HG02798 (cell line): ENCODE measurements around the gene ABCG1.

Experiments
- ATAC-seq: cut with Tn5 transposase; IDR thresholded peaks from one replicate; pipeline ENCODE4 v1.9.1; 2021; ENCODE audit warnings: mild to moderate bottlenecking; ENCODE audit not compliant: unreplicated experiment, poor library complexity

ABCG1 gene

GRCh38 chr21:42300956-42301355 is 82.0 kb downstream of the ABCG1 start:
- no peak for ATAC-seq

DNA sequence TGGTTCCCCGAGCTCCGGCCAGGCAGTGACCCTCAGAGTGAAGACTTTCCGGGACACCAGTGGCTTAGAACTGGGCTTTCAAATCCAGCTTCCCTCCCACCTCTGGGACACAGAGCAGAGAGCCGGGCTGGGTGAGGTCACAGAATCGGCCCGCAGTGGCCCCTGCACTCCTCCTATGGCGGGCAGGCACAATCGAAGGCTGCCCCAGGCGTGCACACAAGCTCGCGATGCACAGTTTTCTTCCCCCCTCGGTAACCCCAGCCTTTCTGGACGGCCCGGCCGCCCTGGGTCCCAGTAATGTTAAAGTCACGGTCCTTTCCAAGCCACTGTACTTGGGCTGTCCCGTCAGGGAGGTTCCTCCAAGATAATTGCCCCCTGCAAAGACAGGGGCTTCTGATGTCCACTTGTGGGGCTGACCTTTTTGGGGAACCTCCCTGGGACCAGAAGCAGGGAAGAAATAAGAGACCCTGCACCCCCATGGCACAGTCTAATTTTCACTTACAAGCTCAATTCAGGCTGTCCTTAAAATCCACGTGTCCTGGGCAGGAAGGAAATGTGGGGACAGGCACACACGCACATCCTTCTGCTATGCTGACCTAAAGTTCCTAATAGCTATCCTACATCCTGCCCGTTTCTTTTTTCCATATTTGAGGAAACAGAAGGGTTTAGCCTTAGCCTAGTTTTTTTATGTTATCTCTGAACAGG is 82.6 kb downstream of the ABCG1 start:
- ATAC-seq: no peak

DNA sequence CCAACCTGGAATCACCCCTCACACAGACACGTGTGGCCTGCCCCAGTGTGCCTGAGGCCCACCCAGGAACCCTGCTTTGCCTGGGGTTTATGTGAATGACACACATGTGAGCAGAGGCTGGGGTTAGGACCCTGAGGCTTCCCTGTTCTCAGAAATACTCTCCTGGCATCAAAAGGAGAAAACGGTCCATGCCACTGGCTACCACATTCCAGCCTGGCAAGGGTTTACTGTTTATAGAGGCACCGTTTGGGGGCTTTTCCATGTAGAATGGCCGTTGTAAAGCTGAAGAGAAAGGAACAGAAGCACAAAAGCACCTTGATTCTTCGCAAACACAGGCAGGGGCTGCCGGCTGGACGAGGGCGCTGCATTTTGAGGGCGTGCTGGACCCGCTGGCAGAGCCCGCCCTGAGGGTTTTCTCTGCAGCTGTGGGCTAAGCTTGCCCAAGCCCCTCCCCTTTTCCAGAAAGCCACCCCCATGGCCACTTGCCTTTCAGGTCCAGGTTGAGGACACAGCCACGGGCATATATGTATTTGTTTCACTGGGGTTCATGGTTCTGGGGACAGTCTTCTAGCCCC is 83.2 kb downstream of the ABCG1 start:
- no peak for ATAC-seq

DNA sequence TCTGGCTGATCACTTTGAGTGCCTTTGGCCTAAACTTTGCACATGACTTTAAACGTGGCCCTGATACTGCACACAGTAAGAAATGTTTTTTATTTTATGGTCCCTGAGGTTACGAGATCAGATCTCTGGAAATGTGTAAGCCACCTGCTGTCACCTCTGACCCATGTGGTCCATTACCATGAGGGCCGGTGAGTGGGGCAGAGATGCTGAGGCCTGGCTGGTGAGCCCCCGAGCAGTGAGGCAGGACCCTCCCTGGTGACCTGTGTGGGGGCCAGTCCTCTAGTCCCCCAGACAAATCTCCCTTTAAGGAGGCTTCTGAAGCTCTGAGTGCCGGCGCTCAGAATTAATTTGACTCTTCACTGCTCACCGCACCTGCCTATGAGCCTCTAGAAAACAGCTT is 83.9 kb downstream of the ABCG1 start:
- ATAC-seq: no peak

DNA sequence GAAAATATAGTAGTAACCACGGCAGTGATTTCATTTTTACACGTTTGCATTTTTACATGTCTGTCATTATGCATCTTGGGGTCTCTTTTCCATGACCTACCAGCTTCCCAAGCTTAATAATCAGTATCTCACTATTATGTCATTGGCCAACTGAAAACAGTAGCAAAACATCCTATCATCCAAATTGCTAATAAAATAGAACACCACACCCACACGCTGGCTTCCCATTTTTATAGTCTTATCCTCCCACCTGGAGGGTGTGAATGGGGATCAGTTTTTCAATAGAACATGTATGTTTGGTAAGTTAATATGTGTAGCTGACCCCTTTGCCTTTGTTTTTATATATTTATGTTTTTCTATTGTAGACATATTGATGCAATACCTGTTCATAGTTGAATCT is 84.5 kb downstream of the ABCG1 start:
- ATAC-seq: no peak

DNA sequence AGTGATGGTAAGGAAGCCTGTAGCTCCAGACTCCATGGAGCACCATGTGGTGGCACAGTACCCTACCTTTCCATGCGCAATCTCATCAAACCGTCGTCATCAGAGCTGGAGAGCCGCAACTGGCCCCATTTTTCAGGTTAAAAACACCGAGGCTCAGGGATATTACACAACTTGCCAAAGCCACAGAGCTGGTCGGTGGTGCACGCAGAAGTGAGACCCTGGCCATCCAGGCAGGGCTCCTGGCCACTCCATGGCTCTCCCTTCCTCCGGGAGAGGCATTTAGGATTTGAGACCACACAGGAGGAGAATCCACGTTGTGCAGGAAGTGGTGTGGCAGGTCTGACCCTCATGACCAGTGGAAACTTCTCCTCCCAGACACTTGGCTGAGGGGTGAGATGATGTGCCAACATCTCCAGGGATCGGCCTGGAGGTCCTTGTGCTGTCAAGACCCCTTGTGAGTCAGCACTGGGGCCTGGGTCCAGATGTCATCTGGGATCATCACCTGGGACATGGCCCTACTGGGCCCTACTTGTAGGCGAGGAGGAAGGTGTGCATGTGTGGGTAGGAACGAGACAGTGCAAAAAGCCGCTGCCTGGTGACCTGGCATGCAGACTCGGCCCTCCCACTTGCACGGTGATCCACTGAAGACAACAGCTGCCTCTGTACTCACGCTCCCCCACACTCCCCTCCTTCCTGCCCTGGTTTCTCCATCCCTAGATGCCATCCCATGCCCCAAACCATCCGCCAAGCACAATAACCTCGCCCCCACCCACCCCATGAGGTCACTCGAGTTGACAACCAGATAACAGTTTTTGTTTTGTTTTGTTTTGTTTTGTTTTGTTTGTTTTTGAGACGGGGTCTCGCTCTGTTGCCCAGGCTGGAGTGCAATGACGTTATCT is 85.9 kb downstream of the ABCG1 start:
- ATAC-seq: no peak

- no peak for ATAC-seq
Observed at GRCh38 chr21:42305707-42306147, 86.8 kb downstream of the ABCG1 start.

DNA sequence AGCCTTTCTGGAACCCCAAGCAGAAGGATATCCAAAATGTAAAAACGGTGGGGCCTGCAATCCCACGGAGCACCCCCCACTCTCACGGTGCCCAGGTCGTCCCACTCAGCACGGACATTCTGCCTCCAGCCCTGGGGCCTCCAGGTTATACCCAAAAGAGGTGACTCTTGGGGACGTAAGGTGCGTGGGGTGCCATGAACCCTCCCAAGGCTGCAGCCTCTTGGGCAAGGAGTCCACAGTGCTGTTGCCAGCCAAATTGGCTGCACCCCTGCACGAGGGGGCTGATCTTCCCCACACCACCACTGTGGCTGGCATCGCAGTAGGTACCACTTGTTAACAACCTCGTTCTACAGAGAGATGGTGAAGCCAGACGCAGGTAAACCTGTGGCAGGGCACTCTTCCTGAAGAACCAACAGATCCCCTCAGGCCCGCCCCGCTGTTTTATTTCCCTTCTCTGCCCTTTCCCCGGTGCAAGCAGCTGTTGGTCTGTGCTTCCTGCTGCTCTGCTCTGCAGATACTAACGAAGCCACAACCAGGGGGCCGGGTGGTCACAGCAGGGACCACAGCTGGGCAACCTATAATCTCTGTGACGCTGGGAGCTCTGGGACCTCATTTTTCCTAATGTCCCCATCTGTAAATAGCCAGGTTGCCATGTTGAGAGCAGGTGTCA is 87.6 kb downstream of the ABCG1 start:
- no peak for ATAC-seq

DNA sequence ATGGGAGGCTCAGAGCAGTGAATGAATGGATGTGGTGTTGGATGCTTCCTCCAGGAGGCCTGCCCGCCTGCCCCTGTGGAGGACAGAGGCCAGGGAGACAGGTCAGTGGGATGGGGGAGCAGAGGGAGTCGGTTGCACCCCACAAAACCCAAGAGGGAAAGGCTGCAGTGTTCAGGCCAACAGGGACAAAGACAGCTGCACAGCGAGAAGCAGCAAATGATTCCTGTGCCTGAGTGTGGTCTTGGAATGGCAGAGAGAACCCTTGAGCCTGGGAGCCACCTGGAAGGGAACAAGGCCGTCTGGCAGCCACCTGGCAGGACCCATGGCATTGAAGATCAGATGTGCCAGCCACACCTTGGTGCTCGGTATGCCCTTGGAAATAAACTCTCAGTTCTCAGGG is 88.2 kb downstream of the ABCG1 start:
- ATAC-seq: no peak

DNA sequence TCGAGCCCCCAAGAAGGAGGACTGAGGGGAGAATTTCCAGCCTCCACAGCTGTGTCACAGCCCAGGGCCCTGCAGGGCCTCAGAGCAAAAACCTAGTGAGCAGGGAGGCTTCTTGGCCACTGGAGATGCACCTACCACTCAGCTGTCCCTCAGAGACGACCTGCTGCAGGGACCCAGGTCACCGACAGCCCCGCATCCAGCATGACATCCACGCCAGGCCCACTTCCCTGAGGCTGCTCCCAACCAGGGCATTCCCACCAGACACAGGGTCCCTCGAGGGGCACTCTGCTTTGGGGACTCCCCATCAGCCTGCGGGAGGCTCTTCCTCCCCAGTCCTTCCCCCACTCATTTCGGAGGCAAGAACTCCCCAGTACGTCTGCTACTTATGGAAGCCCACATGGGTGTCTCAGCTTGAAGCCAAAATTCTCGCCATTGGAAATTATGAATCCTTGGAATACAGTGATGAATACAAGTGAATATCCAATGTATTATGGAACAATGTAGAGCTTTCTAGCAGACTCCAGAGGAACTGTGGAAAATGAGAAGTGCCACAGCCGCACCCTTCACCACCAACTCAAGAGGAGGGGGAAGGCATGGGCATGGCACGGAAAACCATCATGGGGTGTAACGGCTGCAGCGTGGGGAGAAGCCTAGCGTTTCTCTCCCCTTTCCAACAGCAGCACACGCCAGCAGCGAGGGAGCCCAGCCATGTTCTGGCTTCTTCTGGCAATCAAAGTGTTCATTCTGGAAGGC is 89.4 kb downstream of the ABCG1 start:
- no peak for ATAC-seq

DNA sequence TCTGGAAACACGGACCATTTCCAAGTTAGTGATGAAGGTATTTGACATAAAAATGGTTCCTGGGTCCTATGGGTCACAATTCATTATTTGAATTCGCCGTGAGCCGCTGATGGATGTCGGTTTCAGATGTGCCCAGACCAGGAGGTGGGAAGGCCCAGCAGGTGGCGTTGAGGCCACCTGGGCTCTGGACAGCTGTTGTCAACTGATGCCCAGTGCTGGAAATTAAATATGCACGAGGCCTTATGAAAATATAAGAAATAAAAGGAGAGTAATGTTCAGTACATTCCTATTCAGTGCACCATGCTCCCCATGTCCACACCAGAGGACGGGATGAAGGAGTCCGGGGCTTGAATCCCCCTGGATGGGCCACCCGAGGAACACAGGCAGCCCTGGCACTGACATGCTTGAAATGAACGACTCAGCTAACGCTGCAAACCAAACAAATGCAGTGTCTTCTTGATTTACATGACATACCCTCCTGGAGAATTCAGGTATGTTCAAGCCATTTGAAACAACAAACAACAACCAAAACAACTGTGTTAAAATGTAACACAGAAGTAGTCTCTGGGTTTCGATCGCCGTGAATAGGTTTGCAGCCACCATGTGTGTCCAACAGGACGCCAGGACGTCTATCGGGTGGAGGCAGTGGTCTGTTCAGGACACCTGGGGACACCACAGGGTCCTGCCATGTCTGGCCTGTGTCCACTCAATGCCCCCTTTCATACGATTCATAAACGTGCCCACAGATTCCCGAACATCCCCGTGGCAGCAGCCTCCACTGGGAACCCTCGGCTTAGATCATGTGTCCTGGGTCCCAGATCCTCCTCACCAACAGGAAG is 90.2 kb downstream of the ABCG1 start:
- ATAC-seq: no peak

DNA sequence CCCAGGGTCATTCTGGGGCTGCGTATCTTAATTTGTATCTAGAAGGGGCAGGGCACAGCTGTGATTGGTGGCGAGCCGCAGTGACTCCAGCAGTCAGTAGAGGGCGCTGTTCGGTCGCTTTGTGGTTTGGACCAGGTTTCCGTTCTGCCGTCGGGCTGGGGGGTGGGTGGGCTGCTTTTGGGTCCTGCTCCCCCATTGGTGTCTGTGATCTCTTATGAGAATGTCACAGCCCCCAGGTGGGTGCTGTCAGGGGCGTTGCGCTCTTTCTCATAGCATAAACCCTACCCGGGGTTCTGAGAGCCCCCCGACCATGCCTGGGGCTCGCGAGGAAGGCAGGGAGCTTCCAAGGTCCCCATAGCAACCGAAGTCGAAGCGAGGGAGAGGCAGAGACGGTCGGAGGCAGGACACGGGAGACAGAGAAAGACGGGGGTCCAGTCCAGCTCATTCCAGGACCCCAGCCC is 90.8 kb downstream of the ABCG1 start:
- no peak for ATAC-seq

GRCh38 chr21:42310411-42311001 is 91.6 kb downstream of the ABCG1 start:
- no peak for ATAC-seq

GRCh38 chr21:42311160-42311559 is 92.2 kb downstream of the ABCG1 start:
- no peak for ATAC-seq

- ATAC-seq: no peak
Observed at GRCh38 chr21:42311816-42312625, 93.1 kb downstream of the ABCG1 start.

GRCh38 chr21:42312626-42313104 is 93.7 kb downstream of the ABCG1 start:
- ATAC-seq: no peak

DNA sequence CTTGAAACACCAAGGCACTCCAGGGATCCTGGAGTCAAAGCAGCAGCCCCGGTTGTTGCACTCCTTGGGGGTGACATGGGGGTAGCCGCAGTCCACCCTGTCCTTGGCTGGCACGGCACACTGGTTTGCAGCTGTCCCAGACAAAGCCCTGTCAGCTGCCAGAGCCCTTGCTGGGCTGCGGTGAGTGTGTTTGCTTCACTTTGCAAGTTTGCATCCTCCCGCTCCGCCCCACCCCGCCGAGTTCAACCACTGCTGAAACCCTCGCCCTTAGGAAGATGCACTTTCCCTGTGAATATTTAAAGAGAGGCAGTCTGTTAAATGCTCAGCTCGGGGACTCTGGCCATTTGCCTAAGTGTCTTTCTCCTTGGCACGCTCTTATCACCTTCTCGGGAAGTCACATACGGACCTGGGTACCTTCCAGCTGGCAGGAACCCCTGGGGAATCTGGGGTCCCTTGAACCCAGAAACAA is 94.6 kb downstream of the ABCG1 start:
- no peak for ATAC-seq
